Psoas muscle (tissue), 8 donors: ENCODE results near the gene NUTM2B. TPM values are rescaled to one million over a fixed set of nuclear protein-coding genes. Genes with fewer than 3 reads are reported as not detected.
A peak's percentile ranks its signal among the peaks of the same experiment; 100 is the strongest.
"Not testable (repeated sequence)": the region's sequence is repeated elsewhere in the genome, so short reads cannot be mapped to it uniquely, and the experiment has no call there.

ENCODE experiments used
- ATAC-seq, 4 donors: fragments of 200-7000 bp; cut with Tn5 transposase; one replicate each; pipeline ENCODE4 v1.9.1; 2020; ENCODE audit warnings: moderate library complexity in 3 of 4, mild to moderate bottlenecking in 2 of 4
- DNase-seq, 2 donors: peaks; one replicate each; pipeline ENCODE4 v3.0.0-alpha.2; 2020
- H3K27ac ChIP-seq: fragments of 200-600 bp; one replicate; pipeline ENCODE4 v1.8.0; 2022
- H3K27me3 ChIP-seq, 3 donors: fragments of 200-600 bp in 1 of 3; one replicate each; pipeline versions ENCODE4 v1.6.1 to v1.8.0; 2013 to 2022; ENCODE audit warnings: low read length in 2 of 3, mild to moderate bottlenecking in 2 of 3, moderate library complexity in 1 of 3; ENCODE audit not compliant: insufficient read depth in 3 of 3
- H3K36me3 ChIP-seq, 2 donors: fragments of 200-600 bp in 1 of 2; one replicate each; pipeline versions ENCODE4 v1.6.1 to v1.8.0; 2013 to 2022; ENCODE audit warnings: low read depth in 1 of 2, mild to moderate bottlenecking in 1 of 2, moderate library complexity in 1 of 2; ENCODE audit not compliant: insufficient read depth in 1 of 2
- H3K4me1 ChIP-seq: fragments of 200-600 bp; one replicate; pipeline ENCODE4 v1.8.0; 2022
- H3K4me3 ChIP-seq: fragments of 200-600 bp; one replicate; pipeline ENCODE4 v1.8.0; 2022; ENCODE audit warnings: mild to moderate bottlenecking
- H3K9me3 ChIP-seq: fragments of 200-600 bp; one replicate; pipeline ENCODE4 v1.8.0; 2022
- WGBS, 3 donors: extraction: QIAGEN DNeasy Blood & Tissue Kit; methylation state at CpG; one replicate each; pipeline versions ENCODE4 v1.1.6 to v1.1.7; 2013; 5-methylcytosine and 5-hydroxymethylcytosine counted together
- intact Hi-C, 2 donors: fragments of 100-400 bp; cut with DNase I; formaldehyde crosslinking; loops; one replicate each; pipeline versions ENCODE4 v1.11.0 to v1.14.2; 2022
- long read RNA-seq, 2 donors: library from polyadenylated mRNA; unstranded; transcript quantifications; one replicate each; pipeline ENCODE4 v2.0.0, GENCODE V29; 2021
- polyA plus RNA-seq, 3 donors: library from polyadenylated mRNA; stranded (reverse); fragments of 200-250 nt; gene quantifications; one replicate each; pipeline ENCODE4 v1.2.3, GENCODE V29; 2013
- total RNA-seq, 4 donors: library from RNA; stranded (reverse); fragmentation: NEBNext Ultra II Directional in 2 of 4; extraction: Animal tissue kit (Norgen Biotek cat#: 25700) in 2 of 4; gene quantifications; one replicate each; pipeline versions ENCODE4 v1.2.1 to v1.2.4, GENCODE V29; 2021 to 2023
- donor health status: healthy with polysubstance abuse.
- donor health status: DM: no; HTN: no; CAD: no; lungs with moderate emphysema.
- donor health status: Bipolar disorder and iron deficiency.
- donor health status: healthy.
- donor health status: DM: yes; HTN: yes; CAD: no.
- donor health status: DM: no; HTN: no; CAD: no.
- donor health status: DM: no; HTN: no; CAD: no.
- donor health status: DM: yes; HTN: yes; CAD: no.

Gene NUTM2B, protein sequence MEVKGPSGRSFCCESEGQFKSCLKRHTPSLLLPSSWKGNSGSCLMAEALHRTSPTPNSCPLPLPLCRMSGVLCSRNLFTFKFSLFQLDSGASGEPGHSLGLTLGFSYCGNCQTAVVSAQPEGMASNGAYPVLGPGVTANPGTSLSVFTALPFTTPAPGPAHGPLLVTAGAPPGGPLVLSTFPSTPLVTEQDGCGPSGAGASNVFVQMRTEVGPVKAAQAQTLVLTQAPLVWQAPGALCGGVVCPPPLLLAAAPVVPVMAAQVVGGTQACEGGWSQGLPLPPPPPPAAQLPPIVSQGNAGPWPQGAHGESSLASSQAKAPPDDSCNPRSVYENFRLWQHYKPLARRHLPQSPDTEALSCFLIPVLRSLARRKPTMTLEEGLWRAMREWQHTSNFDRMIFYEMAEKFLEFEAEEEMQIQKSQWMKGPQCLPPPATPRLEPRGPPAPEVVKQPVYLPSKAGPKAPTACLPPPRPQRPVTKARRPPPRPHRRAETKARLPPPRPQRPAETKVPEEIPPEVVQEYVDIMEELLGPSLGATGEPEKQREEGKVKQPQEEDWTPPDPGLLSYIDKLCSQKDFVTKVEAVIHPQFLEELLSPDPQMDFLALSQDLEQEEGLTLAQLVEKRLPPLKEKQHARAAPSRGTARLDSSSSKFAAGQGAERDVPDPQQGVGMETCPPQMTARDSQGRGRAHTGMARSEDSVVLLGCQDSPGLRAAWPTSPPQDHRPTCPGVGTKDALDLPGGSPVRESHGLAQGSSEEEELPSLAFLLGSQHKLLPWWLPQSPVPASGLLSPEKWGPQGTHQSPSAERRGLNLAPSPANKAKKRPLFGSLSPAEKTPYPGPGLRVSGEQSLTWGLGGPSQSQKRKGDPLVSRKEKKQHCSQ
- under 1 TPM; 0.06 to 0.86 (median 0.58) TPM for total RNA-seq
- under 1 TPM in 2 of 3 donors, not detected in 1; 0.13 to 0.45 TPM for polyA plus RNA-seq
- long read RNA-seq, donor 1: 0 reads
- long read RNA-seq, donor 2: 0 reads

DNA sequence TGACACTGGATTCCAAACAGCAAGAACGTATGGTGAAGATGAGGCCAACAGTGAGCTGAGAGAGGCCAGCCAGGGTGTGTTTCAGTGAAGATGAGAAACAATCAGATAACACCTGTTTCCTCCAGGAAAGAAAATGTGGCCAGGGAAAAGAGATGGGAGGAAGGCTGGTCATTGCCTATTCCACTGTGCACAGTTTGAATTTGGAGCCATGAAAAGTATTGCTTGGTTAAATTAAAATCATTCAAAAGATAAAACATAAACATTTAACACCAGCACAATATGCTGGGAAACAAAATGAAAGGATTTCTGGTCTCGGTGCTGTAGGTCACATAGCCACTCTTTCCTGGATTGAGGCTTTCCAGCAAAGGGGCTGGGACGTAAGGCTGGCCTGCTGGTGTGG, at the start of gene NUTM2B:
TSS of gene NUTM2B (plus strand) at position 301 of the 400 bp plus-strand sequence. CDS start 383 bp downstream, outside the sequence.
- DNase-seq, intact Hi-C loops, H3K27ac ChIP-seq, H3K36me3 ChIP-seq, H3K9me3 ChIP-seq, H3K27me3 ChIP-seq, H3K4me1 ChIP-seq, ATAC-seq, H3K4me3 ChIP-seq: not testable (repeated sequence)
- WGBS, 3 donors: 83% methylated on average over 1 of the region's 3 CpGs; no CpG with 5 or more reads in 1 of the 3 donors

DNA sequence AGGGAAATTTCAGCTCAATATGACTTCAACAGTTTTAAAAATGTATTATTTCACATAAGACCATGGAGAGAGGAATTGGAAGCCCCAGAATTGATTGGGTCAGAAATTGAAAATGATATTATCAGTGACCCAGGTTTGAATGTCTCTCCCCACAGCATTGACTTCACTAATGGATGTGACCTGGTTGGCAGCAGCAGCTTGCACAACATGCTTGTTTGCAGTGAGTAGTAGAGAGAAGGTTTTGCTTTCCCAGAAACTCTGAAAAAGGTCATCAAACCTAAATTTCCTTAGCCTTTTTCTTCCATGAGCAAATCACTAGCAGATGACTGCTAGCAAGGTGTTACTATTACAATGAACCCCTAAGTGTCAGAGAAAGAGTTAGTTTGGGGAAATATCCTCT, 39.7 kb upstream of the NUTM2B start:
- intact Hi-C loops, H3K36me3 ChIP-seq, H3K27ac ChIP-seq, H3K27me3 ChIP-seq, DNase-seq, H3K4me3 ChIP-seq, ATAC-seq, H3K4me1 ChIP-seq, H3K9me3 ChIP-seq: not testable (repeated sequence)

DNA sequence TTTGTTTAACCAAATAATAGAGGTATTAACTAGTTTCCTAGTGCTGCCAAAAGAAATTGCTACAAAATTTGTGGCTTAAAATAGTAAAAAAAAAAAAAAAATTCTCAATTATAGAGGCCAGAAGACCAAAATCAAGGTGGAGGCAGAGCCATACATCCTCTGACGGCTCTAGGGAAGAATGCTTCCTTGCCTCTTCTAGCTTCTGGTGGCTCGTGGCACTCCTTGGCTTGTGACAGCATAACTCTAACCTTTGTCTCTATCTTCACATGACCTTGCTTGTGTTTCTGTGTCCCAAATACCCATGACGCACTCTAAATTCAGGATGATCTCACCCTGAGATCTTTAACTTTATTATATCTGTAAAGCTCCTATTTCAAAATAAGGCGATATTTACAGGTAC, 38.3 kb upstream of the NUTM2B start:
- H3K4me3 ChIP-seq, DNase-seq, H3K9me3 ChIP-seq, H3K36me3 ChIP-seq, H3K27ac ChIP-seq, H3K4me1 ChIP-seq, H3K27me3 ChIP-seq, intact Hi-C loops, ATAC-seq: not testable (repeated sequence)
- 61 to 90% (median 72%) methylated on average over 3 to 4 of the region's 4 CpGs for WGBS, 3 donors

DNA sequence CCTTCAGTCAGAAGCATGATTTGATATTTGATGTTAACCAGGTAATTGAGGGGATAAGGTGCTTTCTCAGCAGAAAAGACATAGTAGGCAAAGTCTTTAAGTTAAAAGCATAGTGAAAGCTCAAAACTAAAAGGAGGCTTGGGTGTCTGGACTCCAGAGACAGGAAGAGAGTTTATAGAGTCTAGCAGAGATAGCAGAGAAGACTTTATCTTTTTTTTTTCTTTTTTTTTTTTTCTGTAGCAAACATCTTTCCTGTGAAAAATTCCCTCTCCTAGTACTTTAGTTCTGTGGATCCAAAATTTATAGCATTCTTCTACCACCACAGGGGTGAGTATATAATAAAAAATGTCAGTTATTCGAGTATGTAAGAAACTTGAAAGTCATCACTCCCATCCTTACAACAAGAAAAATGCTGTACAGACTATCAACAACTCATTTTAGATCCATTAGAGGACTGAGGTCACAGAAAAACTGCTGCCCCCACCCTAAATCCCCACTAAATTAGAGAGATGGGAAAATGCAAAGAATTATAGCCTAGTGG, 33.7 kb upstream of the NUTM2B start:
- H3K9me3 ChIP-seq, H3K36me3 ChIP-seq, H3K4me1 ChIP-seq, ATAC-seq, H3K4me3 ChIP-seq, H3K27me3 ChIP-seq, intact Hi-C loops, DNase-seq, H3K27ac ChIP-seq: not testable (repeated sequence)
- WGBS, 3 donors: 67 to 85% methylated on average over 1 of the region's 1 CpG; no CpG with 5 or more reads in 1 of the 3 donors

DNA sequence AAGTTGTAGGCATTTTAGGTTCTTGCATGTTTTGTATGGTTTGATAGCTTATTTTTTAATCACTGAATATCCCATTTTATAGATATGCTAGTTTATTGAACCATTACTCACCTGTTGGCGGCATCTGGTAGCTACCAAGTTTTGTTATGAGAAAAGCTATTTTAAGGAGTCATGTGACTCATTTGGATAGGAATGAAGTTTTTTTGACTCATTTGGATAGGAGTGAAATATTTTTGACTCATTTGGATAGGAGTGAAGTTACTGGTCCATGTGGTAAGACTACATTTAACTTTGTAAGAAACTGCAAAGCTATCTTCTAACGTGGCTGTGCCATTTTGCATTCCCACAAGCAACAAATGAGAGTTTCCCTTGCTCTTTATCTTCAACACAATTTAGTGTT, 28.1 kb upstream of the NUTM2B start:
- ATAC-seq, intact Hi-C loops, H3K9me3 ChIP-seq, H3K4me3 ChIP-seq, H3K27me3 ChIP-seq, DNase-seq, H3K36me3 ChIP-seq, H3K27ac ChIP-seq, H3K4me1 ChIP-seq: not testable (repeated sequence)
- WGBS, 3 donors: 74 to 95% (median 83%) methylated on average over 2 of the region's 2 CpGs

DNA sequence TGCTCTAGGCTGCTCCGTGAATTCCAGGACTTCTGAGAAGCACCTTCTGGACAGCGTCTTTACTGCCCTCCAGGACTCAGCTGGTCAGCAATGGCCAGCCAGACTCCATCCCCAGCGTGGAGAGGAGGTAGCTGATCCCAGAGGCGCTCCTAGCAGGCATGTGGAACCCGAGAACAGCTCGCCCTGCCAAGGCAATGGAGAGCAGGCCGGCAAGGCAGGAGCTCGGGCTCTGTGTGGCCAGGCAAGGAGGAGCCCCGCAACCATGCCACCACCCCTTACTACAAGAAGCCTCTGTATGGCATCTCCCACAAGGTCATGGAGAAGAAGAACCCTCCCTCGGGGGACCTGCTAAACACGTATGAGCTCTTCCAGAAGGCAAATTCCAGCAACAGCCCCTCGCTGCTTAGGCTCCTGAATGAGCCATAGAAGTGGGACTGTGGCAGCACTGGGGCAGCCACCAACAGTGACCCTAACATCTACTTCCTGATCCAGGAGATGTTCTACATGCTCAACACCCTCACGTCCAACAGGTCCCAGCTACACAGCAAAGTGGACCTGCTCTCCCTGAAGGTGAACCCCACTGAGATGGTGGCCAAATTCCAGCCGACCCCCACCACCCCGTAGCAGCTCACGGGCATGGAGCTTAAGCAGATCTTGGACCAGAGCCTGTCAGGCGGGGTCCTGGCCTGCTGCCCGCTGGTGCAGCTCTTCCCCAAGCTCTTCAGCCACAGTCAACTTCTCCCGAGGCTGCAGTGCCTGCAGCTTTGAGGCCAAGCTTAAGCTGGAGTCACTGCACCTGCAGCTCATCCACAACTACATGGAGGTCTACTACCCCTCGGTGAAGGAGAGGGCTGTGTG, 19.8 kb upstream of the NUTM2B start:
- peaks cover 4 to 29% of the 10 kb centered on the region in 2 donors for H3K36me3 ChIP-seq
- H3K27me3 ChIP-seq, H3K9me3 ChIP-seq, ATAC-seq, intact Hi-C loops, H3K27ac ChIP-seq, DNase-seq, H3K4me1 ChIP-seq, H3K4me3 ChIP-seq: not testable (repeated sequence)
- 79 to 90% (median 85%) methylated on average over 18 to 20 of the region's 20 CpGs for WGBS, 3 donors

DNA sequence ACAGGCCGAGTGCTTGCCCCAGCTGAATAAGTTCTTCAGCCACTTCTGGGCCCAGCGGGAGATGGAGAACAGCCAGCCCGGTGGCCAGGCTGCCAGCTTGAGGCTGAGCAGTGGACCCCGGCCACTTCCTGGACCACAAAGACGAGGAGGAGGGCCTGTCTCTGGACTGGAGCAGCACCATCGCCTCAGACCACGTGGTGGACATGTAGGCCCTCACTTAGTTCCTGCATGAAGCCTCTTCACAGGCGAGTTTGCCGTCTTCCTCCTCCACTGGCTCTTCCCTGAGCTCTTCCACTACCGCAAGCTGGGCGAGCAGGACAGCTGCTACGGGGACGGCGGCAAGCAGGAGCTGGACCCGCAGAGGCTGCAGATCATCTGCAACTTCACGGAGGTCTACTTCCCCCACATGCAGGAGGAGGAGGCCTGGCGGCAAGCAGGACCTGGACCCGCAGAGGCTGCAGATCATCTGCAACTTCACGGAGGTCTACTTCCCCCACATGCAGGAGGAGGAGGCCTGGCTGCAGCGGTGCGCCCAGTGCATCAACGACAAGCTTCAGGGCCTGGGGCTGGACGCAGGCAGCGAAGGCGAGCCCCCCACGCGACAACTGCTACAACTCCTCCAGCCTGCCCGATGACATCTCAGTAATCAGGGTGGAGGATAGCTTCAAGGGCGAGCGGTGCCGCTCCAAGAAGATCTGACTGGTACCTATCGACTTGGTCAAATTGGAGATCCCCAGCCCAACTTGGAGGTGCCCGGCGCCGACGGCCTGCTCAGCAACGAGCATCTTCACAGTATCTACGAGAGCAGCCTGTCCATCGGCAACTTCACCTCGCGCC, 18.9 kb upstream of the NUTM2B start:
- intact Hi-C loops, ATAC-seq: not testable (repeated sequence)
- peak in 1 of 2 donors; percentile 41 for DNase-seq

DNA sequence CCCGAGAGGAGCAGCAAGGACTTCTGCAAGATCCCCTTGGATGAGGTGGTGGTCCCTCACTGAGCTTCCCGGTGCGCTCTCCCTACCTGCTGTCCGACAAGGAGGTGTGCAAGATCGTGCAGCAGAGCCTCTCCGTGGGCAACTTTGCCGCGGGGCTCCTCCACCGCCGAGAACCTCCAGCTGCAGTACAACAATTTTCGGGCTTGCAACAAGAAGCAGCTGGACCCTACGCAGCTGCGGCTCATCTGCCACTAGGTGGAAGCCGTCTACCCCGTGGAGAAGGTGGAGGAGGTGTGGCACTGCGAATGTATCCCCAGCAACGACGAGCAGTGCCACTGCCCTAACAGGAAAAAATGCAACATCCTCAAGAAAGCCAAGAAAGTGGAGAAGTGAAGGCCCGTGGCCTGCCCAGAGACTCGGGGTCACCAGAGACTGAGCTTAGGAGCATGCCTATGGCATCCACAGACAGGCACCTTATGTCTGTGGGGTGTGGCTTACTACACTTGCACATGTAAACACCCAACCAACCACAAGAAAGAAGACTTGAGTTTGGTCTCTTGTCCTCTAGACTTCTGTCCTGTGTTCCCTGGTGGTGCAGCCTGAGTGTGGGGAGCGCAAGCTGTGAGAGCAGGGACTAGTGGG, 17.9 kb upstream of the NUTM2B start:
- peak in 1 of 4 donors; percentile 52 for ATAC-seq
- DNase-seq, intact Hi-C loops: not testable (repeated sequence)

More for the DNA sequence above, 18.9 kb upstream of the NUTM2B start:
- WGBS, 3 donors: 88 to 97% (median 94%) methylated on average over 40 to 41 of the region's 41 CpGs
- not testable (repeated sequence) for H3K4me3 ChIP-seq, H3K27me3 ChIP-seq, H3K9me3 ChIP-seq, H3K4me1 ChIP-seq, H3K27ac ChIP-seq
- H3K36me3 ChIP-seq: peaks cover 4 to 29% of the 10 kb centered on the region in 2 donors

DNA sequence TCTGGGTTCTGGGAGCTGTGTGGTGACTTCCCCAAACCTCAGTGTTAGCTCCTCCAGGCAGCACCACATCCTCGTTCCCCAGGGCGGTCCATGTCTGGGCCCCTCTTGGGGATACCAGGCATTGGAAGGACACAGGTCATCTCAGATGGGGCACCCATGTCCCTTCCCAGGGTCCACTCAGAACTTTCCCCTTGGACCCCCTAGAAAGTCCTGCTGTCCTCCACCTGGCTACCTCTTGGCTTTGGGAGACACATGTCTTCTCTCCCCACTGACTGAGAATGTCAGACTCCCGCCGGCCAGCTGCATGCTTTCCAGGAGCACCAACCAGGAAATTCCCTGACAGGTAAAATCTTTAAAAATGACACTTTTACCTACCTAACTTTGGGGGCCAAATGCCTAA, 16.4 kb upstream of the NUTM2B start:
- H3K4me3 ChIP-seq, DNase-seq, H3K9me3 ChIP-seq, H3K4me1 ChIP-seq, H3K27me3 ChIP-seq, H3K27ac ChIP-seq, ATAC-seq, intact Hi-C loops: not testable (repeated sequence)
- 73 to 98% (median 95%) methylated on average over 4 of the region's 4 CpGs for WGBS, 3 donors
- peaks cover 4 to 29% of the 10 kb centered on the region in 2 donors for H3K36me3 ChIP-seq

More for the DNA sequence above, 17.9 kb upstream of the NUTM2B start:
- H3K27ac ChIP-seq, H3K4me1 ChIP-seq, H3K9me3 ChIP-seq, H3K27me3 ChIP-seq, H3K4me3 ChIP-seq: not testable (repeated sequence)
- H3K36me3 ChIP-seq: peaks cover 4 to 29% of the 10 kb centered on the region in 2 donors
- WGBS, 3 donors: 78 to 84% (median 80%) methylated on average over 21 of the region's 21 CpGs
